HG02885 (cell line): Measurements from ENCODE around the gene MAML3.

ENCODE experiments used
- ATAC-seq: cut with Tn5 transposase; IDR thresholded peaks from one replicate; pipeline ENCODE4 v1.9.1; 2021; ENCODE audit warnings: mild to moderate bottlenecking; ENCODE audit not compliant: unreplicated experiment, poor library complexity

The MAML3 gene

GRCh38 chr4:140106289-140106844 is 47.6 kb downstream of the MAML3 start:
- ATAC-seq: no peak

DNA sequence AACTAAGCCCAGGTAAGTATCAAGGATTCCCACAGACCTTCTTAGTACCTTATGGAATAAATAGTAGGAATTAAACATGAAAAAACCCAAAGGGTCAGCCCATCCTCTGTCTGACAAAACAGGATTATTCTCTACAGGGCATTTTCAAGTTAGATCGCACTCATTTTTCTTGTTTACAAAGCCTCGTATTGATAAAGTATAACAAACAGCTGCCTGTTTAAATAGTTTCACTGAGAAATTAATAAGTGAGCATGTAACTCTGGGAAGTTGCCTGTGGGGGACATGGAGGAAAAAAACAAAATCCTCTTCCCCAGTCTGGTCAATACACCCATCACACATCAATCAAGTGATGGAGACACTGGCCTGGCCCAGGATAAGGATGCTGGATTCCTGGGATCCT is 48.5 kb downstream of the MAML3 start:
- ATAC-seq: no peak

- peak; percentile 80 for ATAC-seq
Observed at GRCh38 chr4:140103676-140104075, 50.3 kb downstream of the MAML3 start.

DNA sequence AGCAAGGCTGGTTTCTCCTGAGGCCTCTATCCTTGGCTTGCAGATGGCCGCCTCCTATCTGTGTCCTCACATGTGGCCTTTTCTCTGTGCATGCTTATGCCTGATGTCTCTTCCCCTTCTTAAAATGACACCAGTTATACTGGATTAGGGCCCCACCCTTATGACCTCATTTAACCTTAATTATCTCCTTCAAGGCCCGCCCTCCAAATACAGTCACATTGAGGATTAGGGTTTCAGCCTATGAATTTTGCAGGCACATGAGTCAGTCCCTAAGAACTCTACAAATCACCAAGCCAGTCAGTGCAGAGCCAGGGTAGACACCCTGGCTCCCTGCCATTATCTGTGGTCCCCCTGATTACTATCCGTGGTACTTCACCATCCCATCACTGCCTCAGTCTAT is 51.6 kb downstream of the MAML3 start:
- ATAC-seq: no peak

GRCh38 chr4:140100771-140101170 is 53.2 kb downstream of the MAML3 start:
- ATAC-seq: no peak

- ATAC-seq: no peak
Observed at GRCh38 chr4:140099983-140100382, 54.0 kb downstream of the MAML3 start.

DNA sequence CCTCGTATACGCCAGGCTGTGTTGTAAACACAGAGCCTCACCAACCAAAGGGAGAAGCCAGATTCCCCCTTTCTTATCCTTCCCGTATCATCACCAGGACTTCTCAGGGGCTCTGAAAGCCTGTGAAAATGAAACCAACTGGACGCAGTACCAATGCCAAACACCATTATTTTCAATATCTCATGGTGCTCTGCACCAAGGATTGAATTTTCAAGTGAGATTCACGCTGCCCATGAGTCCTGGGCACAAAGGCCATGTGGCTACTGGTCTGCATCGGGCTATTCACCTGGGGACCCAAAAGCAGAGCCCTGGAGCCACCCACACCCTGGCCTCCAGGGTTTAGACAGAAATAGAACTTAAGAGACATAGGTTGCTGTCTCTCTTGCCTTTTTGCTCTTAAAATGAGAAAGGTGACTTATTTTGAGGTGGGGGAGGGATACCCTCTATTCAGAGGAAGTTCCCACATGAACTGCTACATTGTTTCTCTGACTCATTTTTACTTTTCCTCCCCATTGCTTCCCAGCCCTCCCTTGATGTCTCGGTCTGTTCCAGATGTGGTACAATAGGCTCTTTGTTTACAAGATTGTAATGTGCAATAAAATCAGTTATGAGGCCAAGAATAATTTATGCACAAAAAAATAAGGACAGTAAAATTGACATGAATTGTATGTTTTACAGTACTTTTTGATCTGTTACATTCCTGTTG is 55.4 kb downstream of the MAML3 start:
- no peak for ATAC-seq

DNA sequence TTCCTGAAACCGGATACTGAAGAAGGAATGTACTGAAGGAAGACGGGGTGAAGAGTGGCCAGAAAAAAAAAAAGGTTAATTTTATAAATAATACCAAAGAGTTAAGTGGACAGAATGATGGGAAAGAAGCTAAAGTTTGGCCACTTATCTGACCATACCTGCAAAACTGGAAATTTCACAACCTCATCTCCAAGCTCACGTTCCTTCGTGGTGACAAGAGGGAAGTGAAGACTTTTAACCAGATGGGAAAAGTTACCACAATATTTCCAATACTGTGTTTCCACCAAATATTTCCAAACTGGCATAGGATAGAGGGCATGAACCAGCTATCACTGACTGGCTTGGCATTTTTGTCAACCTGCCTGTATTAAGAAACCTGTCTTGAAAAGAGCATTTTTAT is 56.4 kb downstream of the MAML3 start:
- no peak for ATAC-seq

GRCh38 chr4:140096921-140097320 is 57.1 kb downstream of the MAML3 start:
- ATAC-seq: no peak

GRCh38 chr4:140096483-140096861 is 57.5 kb downstream of the MAML3 start:
- no peak for ATAC-seq

GRCh38 chr4:140095694-140096482 is 58.1 kb downstream of the MAML3 start:
- ATAC-seq: no peak

DNA sequence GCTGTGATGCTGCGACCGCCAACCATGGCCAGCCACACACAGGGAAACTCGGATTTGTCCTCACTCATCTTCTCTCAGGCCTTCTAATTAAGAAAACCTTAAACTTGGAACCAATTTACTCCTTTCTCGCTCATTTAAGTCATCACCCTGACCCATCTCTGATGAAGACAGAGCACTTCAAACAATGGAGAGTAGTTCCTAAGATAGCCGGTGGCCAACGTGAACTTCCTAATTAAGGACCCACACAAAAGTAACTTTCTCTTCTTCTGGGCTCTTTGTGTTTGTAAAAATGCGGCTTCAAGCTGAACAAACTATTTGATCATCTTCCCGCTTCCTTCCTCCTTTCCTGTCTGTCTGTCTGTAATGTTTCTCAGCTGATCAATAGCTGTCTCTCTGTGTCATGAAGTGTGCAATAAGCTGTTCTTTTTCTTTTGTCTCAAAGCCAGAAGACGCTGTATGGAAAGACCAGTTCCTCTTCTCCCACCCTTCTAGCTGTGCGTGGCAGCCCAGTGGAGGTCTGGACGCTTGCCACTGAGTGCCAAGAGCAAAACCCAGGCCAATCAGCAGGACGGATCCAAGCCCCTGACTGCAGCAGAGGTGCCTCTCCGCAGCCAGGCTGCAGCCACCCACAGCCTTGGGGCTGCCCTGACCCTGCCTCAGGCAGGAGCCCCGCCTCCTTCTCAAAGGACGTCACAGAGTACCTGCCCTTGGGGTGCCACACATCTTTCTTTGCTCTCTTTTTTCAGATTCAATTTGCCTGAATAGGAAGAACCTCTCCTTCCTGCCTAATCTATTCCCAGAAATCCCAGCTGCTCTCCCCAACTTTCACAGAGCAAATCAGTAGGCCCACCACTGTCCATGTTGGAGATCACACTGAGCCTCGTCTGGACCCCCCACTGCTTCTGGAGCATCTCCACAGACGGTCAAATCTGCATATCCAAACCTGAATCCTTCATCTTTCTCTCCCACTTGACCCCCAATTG is 59.3 kb downstream of the MAML3 start:
- no peak for ATAC-seq

DNA sequence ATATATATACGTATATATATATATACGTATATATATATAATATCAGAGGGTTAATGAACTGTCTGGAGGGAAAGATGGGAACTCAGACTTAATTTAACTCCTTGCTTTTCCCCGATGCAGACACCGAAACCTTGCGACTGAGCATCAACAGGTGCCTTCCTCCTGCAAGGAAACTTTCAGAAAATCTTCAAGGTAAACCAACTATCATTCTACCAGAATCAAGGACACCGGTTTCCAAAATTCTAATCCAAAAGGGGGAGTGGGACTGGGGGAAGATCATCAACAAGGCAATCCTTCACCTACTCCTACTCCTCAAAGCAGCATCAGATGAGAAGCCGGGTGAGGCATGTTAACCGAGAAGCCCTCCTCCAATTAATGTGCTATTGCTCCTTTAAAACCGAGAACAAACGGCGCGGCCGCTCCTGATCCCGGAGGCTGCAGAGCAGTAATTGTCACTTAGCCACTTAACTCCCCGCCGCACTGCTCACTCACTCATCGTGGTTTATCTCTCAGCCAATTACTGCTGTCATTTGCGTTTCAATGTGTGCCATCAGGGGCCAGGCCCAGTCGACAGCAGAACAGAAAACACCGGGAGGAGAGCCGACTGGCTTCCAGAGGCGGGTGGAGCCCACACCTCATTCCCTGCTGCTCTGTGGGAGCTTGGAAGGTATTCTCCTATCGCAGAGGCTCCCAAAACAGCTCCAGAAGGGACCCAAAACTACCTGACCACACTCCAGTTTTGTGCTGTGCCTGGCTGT is 61.7 kb downstream of the MAML3 start:
- ATAC-seq: no peak

DNA sequence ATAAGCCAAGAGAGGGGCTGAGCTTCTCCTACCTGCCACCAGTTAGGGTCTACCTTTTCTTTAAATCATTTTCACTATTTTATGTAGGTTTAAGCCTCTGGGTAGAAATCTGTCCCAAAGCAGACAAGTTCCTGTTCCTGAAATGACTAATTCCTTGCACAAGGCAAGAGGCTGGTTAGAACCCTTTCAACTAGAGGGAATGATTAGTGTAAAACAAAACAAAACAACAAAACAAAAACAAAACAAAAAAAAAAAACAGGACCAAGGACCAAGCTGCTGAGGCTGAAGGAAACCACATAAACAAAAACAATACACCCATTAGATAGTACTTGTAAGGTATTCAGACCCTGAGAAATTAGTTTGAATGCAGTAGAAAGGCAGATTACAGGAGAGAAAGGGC is 62.7 kb downstream of the MAML3 start:
- ATAC-seq: no peak

DNA sequence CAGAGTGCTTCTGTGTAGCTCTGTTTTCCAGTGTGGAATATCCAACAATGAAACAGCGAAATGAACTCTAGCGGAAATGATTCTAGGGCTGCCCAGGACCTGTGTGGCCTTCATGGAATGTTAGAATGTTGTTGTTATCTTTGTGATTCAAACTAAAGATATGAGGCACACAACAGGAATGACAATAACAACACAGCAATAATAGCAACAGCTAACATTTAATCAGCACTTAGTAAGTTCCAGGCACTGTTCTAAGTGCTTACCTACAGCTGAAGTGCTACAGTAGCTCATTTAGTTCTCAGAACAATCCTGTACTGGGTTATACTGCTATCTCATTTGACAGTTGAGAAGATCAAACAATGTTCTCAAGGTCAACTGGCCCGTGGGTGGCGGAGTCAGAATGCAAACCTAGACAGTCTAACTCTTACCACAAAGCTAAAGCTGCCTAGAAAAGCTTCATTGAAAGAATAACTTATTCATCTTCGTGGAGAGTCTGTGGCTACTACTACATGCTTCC is 63.7 kb downstream of the MAML3 start:
- ATAC-seq: no peak

- no peak for ATAC-seq
Observed at GRCh38 chr4:140089216-140089615, 64.8 kb downstream of the MAML3 start.

DNA sequence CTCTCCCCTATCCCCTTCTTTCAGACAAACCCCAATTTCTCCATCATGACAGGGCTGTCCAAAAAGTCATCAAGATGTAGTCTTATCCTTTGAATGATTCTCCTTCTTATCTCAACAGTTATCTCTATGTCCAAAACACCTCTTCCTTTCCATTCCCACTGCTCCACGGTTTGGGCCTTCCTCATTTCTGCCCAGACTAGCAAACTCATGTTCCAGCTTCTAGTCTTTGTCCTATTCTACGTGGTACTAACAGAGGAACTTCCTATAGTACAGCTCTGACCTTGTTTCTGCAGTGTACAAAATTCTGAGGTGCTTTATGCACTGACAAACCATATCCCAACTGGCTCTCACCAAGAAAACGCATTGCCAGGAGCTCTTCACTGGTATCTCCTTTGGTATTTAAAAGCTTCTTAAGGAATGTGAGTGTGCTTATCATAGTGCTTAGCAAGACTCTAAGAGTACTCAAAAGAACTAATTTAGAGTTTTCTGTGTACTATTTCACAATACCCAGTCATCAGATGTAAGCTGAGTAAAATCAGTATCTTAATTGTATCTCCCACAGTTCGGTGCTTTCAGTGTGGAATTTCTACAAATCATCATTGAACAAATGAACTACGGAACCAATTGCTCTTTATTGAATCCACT is 65.5 kb downstream of the MAML3 start:
- ATAC-seq: no peak

GRCh38 chr4:140085881-140086280 is 68.1 kb downstream of the MAML3 start:
- ATAC-seq: no peak

GRCh38 chr4:140085062-140085622 is 68.8 kb downstream of the MAML3 start:
- no peak for ATAC-seq
